ENCODE results near the gene DHCR7.
A peak's percentile ranks its signal among the peaks of the same experiment; 100 is the strongest.
"Not testable (repeated sequence)": the region's sequence is repeated elsewhere in the genome, so short reads cannot be mapped to it uniquely, and the experiment has no call there.

DHCR7 gene

DNA sequence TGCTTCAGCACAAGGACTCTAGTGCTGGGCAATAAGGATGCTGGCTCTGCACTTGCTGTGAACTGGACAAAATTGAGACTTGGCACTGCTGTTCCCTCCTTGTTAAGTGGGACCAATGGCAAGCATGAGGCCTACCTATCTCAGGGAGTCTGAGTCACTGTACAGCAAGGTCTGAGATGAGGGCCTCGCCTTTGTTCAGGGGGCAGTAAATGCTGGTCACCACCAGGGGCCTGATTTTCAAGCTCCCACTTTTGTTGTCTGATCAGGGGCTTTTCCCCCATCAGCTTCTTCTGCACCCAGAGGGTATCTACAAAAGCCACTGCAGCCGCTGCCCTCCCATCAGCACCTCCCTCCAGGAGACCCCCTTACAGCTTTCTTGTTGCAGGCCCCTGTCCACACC, 22.8 kb downstream of the DHCR7 start:
- TF ChIP-seq ZNF274 (IDR thresholded peaks at IDR 0.05; ENCODE audit: low read depth, low read length) (no peak), SUZ12 (IDR thresholded peaks at IDR 0.05; ENCODE audit: extremely low read depth, insufficient read depth, insufficient read length) (no peak), YY1 (IDR thresholded peaks at IDR 0.05; ENCODE audit: insufficient read depth, insufficient read length) (no peak)
- Histone ChIP-seq H3K9ac (ENCODE audit: insufficient read length, low read depth) (no peak overlapping the region), H3K36me3 (ENCODE audit: insufficient read depth, insufficient read length, low read length) (no peaks in the 10 kb centered on the region), H3K4me1 (ENCODE audit: insufficient read depth, insufficient read length) (no peaks in the 10 kb centered on the region), H3K4me3 (ENCODE audit: insufficient read length, low read depth) (no peak overlapping the region), H3K9me3 (ENCODE audit: insufficient read depth, low read length) (no peaks in the 10 kb centered on the region), H3K27me3 (ENCODE audit: insufficient read depth, insufficient read length) (no peaks in the 10 kb centered on the region)
- no peak for DNase-seq (ENCODE audit: low read depth, low spot score)

DNA sequence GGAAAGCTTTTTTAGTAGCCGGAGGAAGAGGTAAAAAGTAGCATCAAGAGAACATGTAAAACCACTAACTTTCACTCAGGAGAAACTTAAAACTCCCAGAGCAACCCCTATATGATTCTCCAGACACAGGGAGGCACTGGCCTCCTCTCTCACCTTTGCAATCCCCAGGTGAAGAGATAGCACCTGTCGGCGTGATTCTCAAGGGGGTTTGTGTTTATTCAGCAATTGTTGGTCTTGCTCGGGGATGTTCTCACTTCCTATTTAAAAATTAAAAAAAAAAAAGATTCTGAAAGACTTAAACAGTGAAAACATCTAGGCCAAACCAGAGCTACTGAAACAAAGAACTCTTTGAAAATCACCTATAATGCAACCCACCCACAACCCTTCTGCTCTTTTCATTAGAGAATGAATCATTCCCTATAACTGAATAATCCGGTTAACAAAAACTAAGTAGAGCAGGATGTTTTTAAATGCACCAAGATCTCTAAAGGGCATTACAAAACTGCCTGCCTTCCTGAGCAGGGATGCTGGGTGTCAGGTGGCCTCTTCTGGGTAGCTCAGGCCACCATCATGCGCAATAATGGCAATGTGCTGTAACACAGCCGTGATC, 24.9 kb downstream of the DHCR7 start:
- no peaks in the 10 kb centered on the region for H3K4me1 ChIP-seq (ENCODE audit: insufficient read depth, insufficient read length)

DNA sequence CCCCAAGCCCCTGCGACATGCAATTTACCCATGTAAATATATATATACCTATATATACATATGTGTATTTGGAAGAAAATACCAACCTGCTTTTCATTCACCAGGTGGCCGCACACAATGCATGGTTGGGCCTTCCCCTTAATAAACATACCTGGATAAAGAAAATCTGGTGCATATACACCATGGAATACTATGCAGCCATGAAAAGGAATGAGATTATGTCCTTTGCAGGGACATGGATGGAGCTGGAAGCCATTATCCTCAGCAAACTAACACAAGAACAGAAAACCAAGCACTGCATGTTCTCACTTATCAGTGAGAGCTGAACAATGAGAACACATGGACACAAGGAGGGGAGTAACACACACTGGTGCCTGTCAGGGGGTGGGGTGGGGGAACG, 25.9 kb downstream of the DHCR7 start:
- DNase-seq (ENCODE audit: low read depth, low spot score); H3K4me1 ChIP-seq (ENCODE audit: insufficient read depth, insufficient read length); H3K27me3 ChIP-seq (ENCODE audit: insufficient read depth, insufficient read length): not testable (repeated sequence)

More for the DNA sequence above, 24.9 kb downstream of the DHCR7 start:
- no peak for TF ChIP-seq SUZ12 (IDR thresholded peaks at IDR 0.05; ENCODE audit: extremely low read depth, insufficient read depth, insufficient read length)
- TF ChIP-seq ZNF274 (IDR thresholded peaks at IDR 0.05; ENCODE audit: low read depth, low read length) = no peak
- TF ChIP-seq YY1 (IDR thresholded peaks at IDR 0.05; ENCODE audit: insufficient read depth, insufficient read length) = no peak
- DNase-seq (ENCODE audit: low read depth, low spot score) = no peak
- Histone ChIP-seq H3K36me3 (ENCODE audit: insufficient read depth, insufficient read length, low read length) (no peaks in the 10 kb centered on the region), H3K9me3 (ENCODE audit: insufficient read depth, low read length) (no peaks in the 10 kb centered on the region), H3K4me3 (ENCODE audit: insufficient read length, low read depth) (no peak overlapping the region), H3K27me3 (ENCODE audit: insufficient read depth, insufficient read length) (no peaks in the 10 kb centered on the region), H3K9ac (ENCODE audit: insufficient read length, low read depth) (no peak overlapping the region)

DNA sequence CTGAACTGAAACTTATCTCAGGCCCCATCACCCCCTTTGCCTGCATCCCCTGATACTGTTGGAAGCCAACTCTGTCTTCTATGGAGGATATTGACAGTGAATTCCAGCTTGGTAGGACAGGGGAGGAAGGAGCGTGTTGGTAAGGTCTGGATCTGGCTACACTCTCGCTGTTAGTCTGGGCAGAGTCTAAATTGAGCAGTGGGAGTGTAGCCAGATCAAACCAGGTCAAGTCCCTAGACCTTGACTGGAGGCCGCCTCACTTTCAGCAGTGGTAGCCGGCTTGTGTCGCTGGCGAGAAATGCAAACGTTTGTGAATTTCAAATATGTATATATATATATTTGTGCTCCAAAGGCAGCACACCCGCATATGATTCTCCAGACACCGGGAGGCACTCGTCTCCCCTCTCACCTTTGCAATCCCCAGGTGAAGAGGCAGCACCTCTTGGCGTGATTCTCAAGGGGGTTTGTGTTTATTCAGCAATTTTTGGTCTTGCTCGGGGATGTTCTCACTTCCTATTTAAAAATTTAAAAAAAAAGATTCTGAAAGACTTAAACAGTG, 26.7 kb downstream of the DHCR7 start:
- no peaks in the 10 kb centered on the region for H3K36me3 ChIP-seq (ENCODE audit: insufficient read depth, insufficient read length, low read length)
- H3K9ac ChIP-seq (ENCODE audit: insufficient read length, low read depth) = no peak overlapping the region
- DNase-seq (ENCODE audit: low read depth, low spot score) = no peak
- no peak overlapping the region for H3K4me3 ChIP-seq (ENCODE audit: insufficient read length, low read depth)
- no peaks in the 10 kb centered on the region for H3K4me1 ChIP-seq (ENCODE audit: insufficient read depth, insufficient read length)
- TF ChIP-seq SUZ12 (IDR thresholded peaks at IDR 0.05; ENCODE audit: extremely low read depth, insufficient read depth, insufficient read length) = no peak
- no peak for TF ChIP-seq ZNF274 (IDR thresholded peaks at IDR 0.05; ENCODE audit: low read depth, low read length)
- TF ChIP-seq YY1 (IDR thresholded peaks at IDR 0.05; ENCODE audit: insufficient read depth, insufficient read length) = no peak
- no peaks in the 10 kb centered on the region for H3K9me3 ChIP-seq (ENCODE audit: insufficient read depth, low read length)
- H3K27me3 ChIP-seq (ENCODE audit: insufficient read depth, insufficient read length) = no peaks in the 10 kb centered on the region

More for the DNA sequence above, 25.9 kb downstream of the DHCR7 start:
- H3K9ac ChIP-seq (ENCODE audit: insufficient read length, low read depth); H3K36me3 ChIP-seq (ENCODE audit: insufficient read depth, insufficient read length, low read length); H3K9me3 ChIP-seq (ENCODE audit: insufficient read depth, low read length); H3K4me3 ChIP-seq (ENCODE audit: insufficient read length, low read depth): not testable (repeated sequence)

DNA sequence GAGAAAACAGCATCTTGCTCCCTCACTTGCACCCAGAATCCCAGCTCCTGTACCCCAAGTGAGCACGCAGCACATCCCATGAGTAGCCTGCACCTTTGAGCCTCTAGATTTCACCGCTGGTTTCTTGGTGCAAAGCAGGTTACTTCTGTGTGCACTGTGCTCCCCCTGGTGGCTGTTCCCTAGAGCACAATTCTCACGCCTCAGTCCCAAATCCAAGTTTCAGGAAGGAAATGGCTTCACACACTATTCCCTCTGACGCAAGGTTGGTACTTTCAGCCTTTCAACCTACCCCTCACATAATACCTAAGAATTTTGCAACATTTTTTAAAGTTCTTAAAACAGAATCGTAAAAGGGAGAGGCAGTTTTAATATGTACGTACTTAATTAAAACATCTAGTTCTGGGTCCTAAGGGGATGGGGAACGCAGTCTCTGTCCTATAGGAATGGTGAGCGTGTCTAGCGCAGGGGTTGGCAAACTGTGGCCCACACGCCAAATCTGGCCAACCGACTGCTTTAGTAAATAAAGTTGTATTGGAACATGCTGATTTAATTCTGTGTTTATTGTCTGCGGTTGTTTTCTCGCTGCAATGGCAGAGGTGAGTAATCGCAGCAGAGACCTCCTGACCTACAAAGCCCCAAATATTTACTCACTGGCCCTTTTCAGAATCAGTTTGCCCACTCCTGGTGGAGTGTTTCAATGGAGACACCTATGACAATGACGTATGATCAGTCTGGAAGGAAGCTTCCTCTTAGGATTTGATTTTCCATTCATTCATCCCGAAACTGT, 27.5 kb downstream of the DHCR7 start:
- H3K9me3 ChIP-seq (ENCODE audit: insufficient read depth, low read length) = no peaks in the 10 kb centered on the region
- no peak overlapping the region for H3K9ac ChIP-seq (ENCODE audit: insufficient read length, low read depth)
- DNase-seq (ENCODE audit: low read depth, low spot score) = peak; percentile 78
- no peaks in the 10 kb centered on the region for H3K4me1 ChIP-seq (ENCODE audit: insufficient read depth, insufficient read length)
- H3K27me3 ChIP-seq (ENCODE audit: insufficient read depth, insufficient read length) = no peaks in the 10 kb centered on the region
- H3K4me3 ChIP-seq (ENCODE audit: insufficient read length, low read depth) = no peak overlapping the region
- H3K36me3 ChIP-seq (ENCODE audit: insufficient read depth, insufficient read length, low read length) = no peaks in the 10 kb centered on the region
- TF ChIP-seq YY1 (IDR thresholded peaks at IDR 0.05; ENCODE audit: insufficient read depth, insufficient read length) = no peak

DNA sequence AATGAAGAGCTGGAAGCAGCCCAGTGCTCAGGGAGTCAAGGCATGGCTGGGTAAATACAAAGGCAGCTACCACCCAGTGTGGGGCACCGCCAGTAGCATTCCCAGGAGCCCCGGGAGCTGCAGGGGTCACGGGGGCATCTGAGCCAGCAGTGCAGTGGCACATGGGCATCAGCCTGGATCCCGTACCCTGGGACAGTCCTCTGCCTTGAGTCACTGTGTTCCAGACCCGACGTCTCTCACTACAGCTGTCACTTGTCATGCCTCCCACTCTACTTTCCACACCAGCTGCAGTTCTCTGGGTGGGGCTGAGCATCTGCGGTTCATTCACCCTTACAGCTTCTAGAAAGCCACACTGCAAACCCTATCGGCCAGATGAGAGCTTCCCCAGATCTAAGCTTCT, 29.6 kb downstream of the DHCR7 start:
- H3K36me3 ChIP-seq (ENCODE audit: insufficient read depth, insufficient read length, low read length) = no peaks in the 10 kb centered on the region
- no peaks in the 10 kb centered on the region for H3K9me3 ChIP-seq (ENCODE audit: insufficient read depth, low read length)
- H3K4me1 ChIP-seq (ENCODE audit: insufficient read depth, insufficient read length) = no peaks in the 10 kb centered on the region
- TF ChIP-seq SUZ12 (IDR thresholded peaks at IDR 0.05; ENCODE audit: extremely low read depth, insufficient read depth, insufficient read length) (no peak), YY1 (IDR thresholded peaks at IDR 0.05; ENCODE audit: insufficient read depth, insufficient read length) (no peak), ZNF274 (IDR thresholded peaks at IDR 0.05; ENCODE audit: low read depth, low read length) (no peak)
- no peaks in the 10 kb centered on the region for H3K27me3 ChIP-seq (ENCODE audit: insufficient read depth, insufficient read length)
- DNase-seq (ENCODE audit: low read depth, low spot score) = no peak
- no peak overlapping the region for H3K9ac ChIP-seq (ENCODE audit: insufficient read length, low read depth)
- no peak overlapping the region for H3K4me3 ChIP-seq (ENCODE audit: insufficient read length, low read depth)

DNA sequence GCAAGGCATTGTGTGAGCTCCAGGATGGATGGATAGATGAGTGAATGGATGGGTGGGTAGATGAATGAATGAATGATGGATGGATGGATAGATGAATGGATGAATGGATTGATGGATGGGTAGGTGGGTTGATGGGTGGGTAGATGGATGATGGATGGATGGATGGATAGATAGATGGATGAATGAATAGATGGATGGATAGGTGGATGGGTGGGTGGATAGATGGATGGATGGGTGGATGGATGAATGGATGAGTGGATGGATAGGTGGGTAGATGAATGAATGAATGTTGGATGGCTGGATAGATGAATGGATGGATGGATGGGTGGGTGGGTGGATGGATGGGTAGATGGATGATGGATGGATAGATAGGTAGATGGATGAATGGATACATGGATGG, 33.5 kb downstream of the DHCR7 start:
- no peak for TF ChIP-seq YY1 (IDR thresholded peaks at IDR 0.05; ENCODE audit: insufficient read depth, insufficient read length)
- no peak for TF ChIP-seq ZNF274 (IDR thresholded peaks at IDR 0.05; ENCODE audit: low read depth, low read length)
- TF ChIP-seq SUZ12 (IDR thresholded peaks at IDR 0.05; ENCODE audit: extremely low read depth, insufficient read depth, insufficient read length) = no peak
- no peaks in the 10 kb centered on the region for H3K36me3 ChIP-seq (ENCODE audit: insufficient read depth, insufficient read length, low read length)
- H3K9me3 ChIP-seq (ENCODE audit: insufficient read depth, low read length) = no peaks in the 10 kb centered on the region
- no peaks in the 10 kb centered on the region for H3K27me3 ChIP-seq (ENCODE audit: insufficient read depth, insufficient read length)
- no peak overlapping the region for H3K9ac ChIP-seq (ENCODE audit: insufficient read length, low read depth)
- no peak for DNase-seq (ENCODE audit: low read depth, low spot score)
- no peaks in the 10 kb centered on the region for H3K4me1 ChIP-seq (ENCODE audit: insufficient read depth, insufficient read length)
- H3K4me3 ChIP-seq (ENCODE audit: insufficient read length, low read depth) = no peak overlapping the region
